ENCODE measurements around the gene ARHGAP21.

The ARHGAP21 gene

DNA sequence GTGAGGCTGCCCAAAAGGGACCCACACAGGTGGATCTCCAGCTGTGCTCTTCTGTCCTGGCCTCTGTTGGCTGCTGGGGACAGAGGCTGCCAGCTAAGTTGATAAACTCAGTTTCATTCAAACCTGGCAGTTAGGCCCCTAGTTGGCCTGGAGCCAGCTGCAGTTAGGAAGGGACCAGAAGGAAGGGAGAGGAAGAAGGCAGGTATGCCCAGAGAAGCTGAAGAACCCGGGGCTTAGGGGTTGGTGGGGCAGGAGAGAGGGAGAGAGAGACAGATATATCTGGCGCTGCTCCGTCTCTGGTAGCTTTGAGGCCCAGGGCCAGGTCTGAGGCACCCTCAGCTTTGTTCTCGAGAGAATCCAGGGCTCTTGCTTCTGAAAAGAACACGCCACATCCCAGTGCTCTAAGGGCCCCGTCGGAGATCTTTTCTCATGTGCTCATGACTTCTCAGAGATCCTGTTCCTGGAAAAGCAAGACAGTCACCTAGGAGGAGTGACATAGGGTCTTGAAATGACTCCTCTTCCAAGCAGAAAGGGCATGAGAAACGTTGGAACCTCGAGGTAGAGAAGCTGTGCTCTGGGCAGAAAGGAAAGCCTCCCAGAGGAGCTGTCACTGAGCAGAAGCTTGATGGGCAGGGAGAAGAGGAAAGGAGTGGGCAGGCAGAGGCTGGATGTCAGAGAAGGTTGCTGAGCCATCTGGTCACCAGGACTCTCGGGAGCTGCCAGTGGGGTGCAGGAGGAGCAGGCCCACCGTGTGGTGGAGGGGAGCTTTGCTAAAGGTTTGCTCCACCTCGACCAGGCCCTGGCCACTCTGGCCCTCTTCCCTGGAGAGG is 153.6 kb downstream of the ARHGAP21 start:
- DNase-seq, result no peak

DNA sequence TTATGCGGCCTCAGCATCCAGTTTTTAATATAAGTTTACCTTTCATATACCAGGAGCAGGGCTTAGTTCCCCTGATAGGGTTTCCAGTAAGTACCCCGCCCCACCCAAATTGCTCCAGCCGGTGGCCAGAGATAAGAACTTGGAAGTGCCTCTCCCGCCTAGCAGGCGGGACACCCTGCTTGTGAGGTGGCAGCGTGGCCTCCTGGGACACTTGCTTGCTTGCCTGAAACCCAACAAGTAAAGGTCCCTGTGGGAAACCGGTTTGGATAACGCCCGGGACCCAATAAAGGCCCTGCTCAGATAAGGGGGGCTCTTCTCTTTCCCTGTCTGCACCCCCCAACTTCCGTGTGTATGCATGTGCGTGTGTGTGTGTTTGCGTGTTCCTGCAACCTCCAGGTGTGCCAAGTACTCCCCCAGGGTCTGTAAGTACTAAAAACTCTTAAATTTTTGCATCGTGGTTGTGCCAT is 154.3 kb downstream of the ARHGAP21 start:
- peak; percentile 11 for DNase-seq

GRCh38 chr10:24568042-24568441 is 155.6 kb downstream of the ARHGAP21 start:
- no peak for DNase-seq

GRCh38 chr10:24561453-24561852 is 162.2 kb downstream of the ARHGAP21 start:
- no peak for DNase-seq

- DNase-seq, result peak; percentile 84
These were observed 166.6 kb downstream of the ARHGAP21 start for GRCh38 chr10:24556750-24557742.

GRCh38 chr10:24556126-24556749 is 167.4 kb downstream of the ARHGAP21 start:
- no peak for DNase-seq

DNA sequence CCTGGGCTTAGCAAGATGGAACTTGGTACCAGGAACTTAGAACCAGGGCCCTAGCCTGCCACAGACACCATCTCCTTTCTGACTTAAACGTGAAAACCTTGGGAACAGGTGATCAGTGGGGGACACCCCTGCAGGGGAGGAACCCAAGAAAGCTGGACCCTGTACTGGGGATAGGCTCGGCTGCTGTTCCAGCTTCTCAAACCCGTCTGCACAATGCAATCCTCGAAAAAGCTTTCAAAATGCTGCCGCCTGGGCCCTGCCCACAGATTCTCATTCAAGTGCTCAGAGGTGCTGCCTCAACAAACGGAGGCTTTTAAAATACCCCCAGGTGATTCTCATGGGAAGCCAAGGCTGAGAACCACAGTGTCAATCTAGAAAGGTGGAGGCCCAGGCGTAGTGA is 169.7 kb downstream of the ARHGAP21 start:
- DNase-seq, result no peak

GRCh38 chr10:24553051-24553612 is 170.6 kb downstream of the ARHGAP21 start:
- DNase-seq, result no peak

DNA sequence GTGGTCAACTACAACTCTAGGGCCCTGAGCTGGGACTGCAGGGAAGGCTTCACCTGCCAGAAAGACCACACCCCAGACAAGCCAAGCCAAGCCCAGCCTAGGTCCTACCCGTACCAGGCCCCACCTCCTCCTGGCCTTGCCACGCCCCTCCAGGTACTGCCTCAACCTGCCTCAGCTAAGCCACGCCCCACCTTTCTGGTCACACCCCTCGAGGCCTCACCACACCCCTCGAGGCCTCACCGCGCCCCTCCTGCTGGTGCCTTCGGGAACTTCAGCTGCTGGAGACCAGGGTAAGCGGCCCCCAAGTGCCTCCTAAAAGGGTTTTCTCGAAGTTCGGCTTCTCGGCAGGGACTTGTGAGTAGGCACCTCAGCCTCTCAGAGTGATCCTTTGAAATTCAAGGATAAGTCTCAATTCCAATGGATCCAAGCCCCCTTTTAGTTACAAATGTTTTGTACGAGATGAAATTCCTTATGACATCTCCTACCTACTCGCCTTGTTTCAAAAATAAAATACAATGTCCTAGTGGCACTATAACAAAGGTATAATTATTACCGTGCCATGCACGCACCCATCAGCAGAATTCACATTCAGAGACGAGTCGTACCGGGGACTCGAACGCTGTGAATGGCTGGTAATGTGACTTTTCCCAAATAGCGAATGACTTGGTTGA is 171.2 kb downstream of the ARHGAP21 start:
- peak; percentile 72 for DNase-seq

DNA sequence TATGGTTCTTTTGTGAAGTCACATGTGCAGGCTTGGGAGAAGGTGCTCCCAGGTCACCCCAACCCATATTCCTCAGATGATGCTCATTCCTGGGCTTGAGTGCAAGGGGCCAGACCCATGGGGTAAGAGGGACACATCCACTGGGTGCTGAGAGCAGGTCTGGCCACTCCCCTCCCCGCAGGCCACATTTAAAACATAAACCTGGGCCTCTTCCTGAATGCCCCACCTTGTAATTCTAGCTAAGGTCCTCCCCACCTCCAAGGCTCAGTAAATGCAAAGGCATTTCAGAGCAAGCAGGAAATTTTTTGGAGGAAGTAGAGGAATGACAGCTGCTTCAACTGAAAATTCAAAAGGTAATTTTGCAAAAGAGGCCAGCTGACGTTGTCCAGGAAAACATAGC is 172.5 kb downstream of the ARHGAP21 start:
- no peak for DNase-seq

DNA sequence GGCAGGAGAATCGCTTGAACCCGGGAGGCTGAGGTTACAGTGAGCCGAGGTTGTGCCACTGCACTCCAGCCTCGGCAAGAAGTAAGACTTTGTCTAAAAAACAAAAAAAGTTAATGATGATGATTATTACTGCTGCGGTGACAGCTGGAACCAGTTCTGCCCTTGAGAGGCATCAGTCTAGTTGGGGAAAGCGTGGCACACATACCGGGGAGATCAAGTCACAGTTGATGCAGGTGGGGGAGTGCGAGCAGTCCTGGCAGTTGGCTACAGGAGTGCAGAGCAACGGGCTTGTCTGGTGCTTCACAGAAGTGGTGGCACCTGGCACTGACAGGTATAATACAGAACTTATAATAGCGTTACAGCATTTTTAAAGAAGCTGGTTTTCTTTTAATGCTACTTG is 173.0 kb downstream of the ARHGAP21 start:
- DNase-seq, result no peak

GRCh38 chr10:24545585-24545984 is 178.1 kb downstream of the ARHGAP21 start:
- DNase-seq, result no peak

DNA sequence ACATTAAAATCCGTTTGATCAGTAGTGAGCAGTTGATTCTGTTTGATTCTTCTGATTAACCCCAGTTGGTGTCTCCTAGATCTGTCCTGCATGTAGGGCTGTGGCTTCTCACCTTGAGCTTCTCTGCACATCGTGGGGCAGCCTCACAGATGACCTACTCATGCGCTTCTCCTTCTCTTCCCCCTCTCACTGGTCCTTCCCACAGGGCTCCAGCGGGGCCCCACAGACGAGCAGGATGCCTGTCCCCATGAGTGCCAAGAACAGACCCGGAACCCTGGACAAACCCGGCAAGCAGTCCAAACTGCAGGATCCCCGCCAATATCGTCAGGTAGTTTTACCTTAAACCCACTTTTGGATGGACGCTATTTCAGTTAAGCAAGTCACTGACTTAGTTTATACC is 178.9 kb downstream of the ARHGAP21 start:
- DNase-seq, result no peak

DNA sequence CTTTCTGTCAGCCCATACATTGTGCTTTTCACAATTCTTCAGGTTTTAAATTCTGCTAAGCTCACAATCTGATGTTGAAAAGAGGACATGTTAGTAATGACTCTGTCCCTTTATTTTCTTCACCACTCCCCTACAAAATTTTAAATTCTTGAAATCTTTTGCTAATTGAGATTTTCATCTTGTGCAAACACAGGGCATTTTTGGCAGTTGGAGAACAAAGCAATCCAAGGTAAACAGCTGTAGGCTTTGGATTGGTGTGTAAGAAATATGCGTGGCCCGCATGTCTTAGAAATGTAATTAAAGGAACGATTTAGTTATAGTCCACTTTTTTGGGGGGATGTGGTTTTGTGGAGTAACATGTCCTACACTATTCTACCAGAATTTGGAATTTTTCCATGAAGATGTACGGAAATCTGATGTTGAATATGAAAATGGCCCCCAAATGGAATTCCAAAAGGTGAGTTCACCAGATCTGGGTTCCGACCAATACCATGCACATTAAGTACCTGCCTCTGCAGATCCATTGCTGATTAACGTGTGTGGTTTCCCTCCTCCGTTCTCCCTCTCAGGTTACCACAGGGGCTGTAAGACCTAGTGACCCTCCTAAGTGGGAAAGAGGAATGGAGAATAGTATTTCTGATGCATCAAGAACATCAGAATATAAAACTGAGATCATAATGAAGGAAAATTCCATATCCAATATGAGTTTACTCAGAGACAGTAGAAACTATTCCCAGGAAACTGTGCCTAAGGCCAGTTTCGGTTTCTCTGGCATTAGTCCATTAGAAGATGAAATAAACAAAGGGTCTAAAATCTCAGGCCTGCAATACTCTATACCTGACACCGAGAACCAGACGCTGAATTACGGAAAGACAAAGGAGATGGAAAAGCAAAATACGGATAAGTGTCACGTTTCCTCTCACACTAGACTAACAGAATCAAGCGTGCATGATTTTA is 181.1 kb downstream of the ARHGAP21 start:
- DNase-seq, result no peak

DNA sequence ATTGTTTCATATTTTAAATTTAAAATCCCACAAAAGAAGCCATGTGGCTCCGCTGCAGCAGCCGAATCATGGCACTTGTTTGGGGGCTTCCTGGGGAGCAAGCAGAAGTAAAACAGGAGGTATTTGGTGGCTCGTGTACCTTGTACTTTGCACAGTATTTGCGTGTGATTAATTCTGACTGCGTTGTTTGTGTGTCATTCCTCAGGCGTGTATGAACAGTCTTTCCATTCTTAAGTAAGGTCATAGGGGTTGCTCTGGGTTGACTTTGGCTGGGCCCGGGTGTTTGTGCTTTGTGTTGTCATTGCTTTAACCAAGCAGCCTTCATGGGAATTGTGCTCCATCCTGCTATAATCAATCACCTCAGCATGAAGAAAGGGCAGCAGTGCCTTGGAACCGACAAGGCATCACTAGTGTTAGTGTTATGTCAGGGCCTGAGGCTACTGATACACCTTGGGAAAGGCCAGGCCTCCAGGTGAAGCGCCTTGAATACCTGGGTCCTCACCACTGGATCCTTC is 182.4 kb downstream of the ARHGAP21 start:
- no peak for DNase-seq

GRCh38 chr10:24536636-24537035 is 187.1 kb downstream of the ARHGAP21 start:
- no peak for DNase-seq

DNA sequence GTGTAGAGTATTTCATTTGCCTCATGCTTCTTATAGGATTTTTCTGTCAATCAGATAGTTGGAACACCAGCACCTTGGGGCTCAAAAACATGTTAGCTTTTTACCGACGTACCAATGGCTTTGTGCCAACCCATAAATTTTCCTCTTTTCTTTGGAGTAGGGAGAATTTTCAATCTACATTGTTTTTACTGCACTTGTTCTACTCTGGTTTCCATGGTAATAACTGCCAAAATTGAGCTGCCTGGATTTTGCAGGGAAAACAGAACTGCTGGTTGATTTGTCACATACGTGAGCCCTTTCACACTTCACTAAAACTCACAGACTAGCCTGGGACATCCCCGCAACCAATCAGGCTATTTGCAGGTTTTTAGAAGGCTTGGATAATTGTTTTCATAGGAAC is 189.7 kb downstream of the ARHGAP21 start:
- no peak for DNase-seq

Measured in DMS53 (cell line).